SK-N-MC (cell line): ENCODE data around the gene LHX8.

Experiments used
- EZH2 ChIP-seq: fragments of 200-600 bp; sonication (generic); IDR thresholded peaks from one replicate; pipeline ENCODE4 v1.6.1; 2017; ENCODE audit warnings: antibody characterized with exemption
- POLR2AphosphoS5 ChIP-seq: IDR thresholded peaks from 2 replicates; pipeline ENCODE4 v1.6.1; 2012; ENCODE audit warnings: mild to moderate bottlenecking, low read depth, low read length, borderline replicate concordance

- TF ChIP-seq EZH2 (no peak), POLR2AphosphoS5 (no peak)
These were observed at the start of gene LHX8 for GRCh38 chr1:75133750-75134646.
